Esophagus squamous epithelium (tissue), 4 donors: Measurements from ENCODE around the gene IFT80.

Source experiments
- CTCF ChIP-seq, 6 experiments: fragments of 450-650 bp in 4 of 6; fragments of 200-600 bp in 2 of 6; sonication (generic) in 2 of 6; IDR thresholded peaks; one replicate each; pipeline ENCODE4 v1.5.1; 2016 to 2019; ENCODE audit warnings: antibody characterized with exemption in 6 of 6, mild to moderate bottlenecking in 4 of 6, moderate library complexity in 4 of 6
- POLR2A ChIP-seq, 4 donors: fragments of 450-650 bp; IDR thresholded peaks; one replicate each; pipeline ENCODE4 v1.6.1; 2017; ENCODE audit warnings: antibody characterized with exemption in 4 of 4, mild to moderate bottlenecking in 4 of 4, moderate library complexity in 3 of 4

- TF ChIP-seq POLR2A (IDR thresholded peaks at IDR 0.05) (no peak), CTCF (IDR thresholded peaks at IDR 0.05) (no peak)
Measured at GRCh38 chr3:160427832-160428424, 28.9 kb upstream of the IFT80 start.
